ENCODE data around the gene GALNT10. TPM values are rescaled to one million over a fixed set of nuclear protein-coding genes. Genes with fewer than 3 reads are reported as not detected.

GALNT10 gene
- total RNA-seq, 1 experiment from 2014 or later = 27.8 TPM

- TF ChIP-seq, protein P1, sequence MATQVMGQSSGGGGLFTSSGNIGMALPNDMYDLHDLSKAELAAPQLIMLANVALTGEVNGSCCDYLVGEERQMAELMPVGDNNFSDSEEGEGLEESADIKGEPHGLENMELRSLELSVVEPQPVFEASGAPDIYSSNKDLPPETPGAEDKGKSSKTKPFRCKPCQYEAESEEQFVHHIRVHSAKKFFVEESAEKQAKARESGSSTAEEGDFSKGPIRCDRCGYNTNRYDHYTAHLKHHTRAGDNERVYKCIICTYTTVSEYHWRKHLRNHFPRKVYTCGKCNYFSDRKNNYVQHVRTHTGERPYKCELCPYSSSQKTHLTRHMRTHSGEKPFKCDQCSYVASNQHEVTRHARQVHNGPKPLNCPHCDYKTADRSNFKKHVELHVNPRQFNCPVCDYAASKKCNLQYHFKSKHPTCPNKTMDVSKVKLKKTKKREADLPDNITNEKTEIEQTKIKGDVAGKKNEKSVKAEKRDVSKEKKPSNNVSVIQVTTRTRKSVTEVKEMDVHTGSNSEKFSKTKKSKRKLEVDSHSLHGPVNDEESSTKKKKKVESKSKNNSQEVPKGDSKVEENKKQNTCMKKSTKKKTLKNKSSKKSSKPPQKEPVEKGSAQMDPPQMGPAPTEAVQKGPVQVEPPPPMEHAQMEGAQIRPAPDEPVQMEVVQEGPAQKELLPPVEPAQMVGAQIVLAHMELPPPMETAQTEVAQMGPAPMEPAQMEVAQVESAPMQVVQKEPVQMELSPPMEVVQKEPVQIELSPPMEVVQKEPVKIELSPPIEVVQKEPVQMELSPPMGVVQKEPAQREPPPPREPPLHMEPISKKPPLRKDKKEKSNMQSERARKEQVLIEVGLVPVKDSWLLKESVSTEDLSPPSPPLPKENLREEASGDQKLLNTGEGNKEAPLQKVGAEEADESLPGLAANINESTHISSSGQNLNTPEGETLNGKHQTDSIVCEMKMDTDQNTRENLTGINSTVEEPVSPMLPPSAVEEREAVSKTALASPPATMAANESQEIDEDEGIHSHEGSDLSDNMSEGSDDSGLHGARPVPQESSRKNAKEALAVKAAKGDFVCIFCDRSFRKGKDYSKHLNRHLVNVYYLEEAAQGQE (IDR thresholded peaks at IDR 0.05; ENCODE audit: low read depth) = no peak
- TF ChIP-seq FOSL1 (IDR thresholded peaks at IDR 0.05; ENCODE audit: low read depth) = no peak
Measured at GRCh38 chr5:154168395-154168794, 22.1 kb upstream of the GALNT10 start (continued).

DNA sequence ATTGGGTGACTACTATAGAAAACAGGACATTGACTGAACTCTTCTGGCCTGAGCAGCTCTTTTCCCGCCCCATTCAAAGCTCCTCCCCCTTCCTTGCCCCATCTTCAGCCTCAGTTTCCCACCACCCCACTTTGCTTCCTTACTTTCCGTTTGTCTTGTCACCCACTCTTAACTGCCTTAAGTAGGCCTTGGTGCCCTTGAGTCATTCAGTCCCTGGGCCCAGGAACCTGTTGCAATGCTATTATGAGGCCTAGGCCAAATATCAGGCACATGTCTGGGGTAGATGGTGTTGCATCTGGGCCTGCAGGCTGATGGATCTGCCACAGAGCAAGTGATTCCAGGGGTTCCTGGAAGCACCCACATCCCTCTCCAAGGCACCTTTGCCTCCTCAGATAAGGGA, 17.7 kb upstream of the GALNT10 start:
- intact Hi-C loops (cut with micrococcal nuclease) = no loop called here
- ATAC-seq (no peak), DNase-seq (ENCODE audit: low read depth, low spot score) (no peak)
- no TSS peak for BruUV-seq (replicated peaks)
- H3K4me2 ChIP-seq (ENCODE audit: low read length) = no peak overlapping the region
- ChIA-PET POLR2A (no interaction called here), RAD21 (ENCODE audit: low non-redundant PET in 1 of 2, low total read pairs in 2 of 2, uncharacterized antibody in 2 of 2, unreplicated experiment in 2 of 2) (no interaction called here), CTCF (no interaction called here)
- no peaks in the 10 kb centered on the region for H3K79me2 ChIP-seq (ENCODE audit: insufficient read depth, low read length)
- no peaks in the 10 kb centered on the region for H3K4me1 ChIP-seq (ENCODE audit: control insufficient read depth in 1 of 2, insufficient read depth in 2 of 2, low read length in 2 of 2)
- no peak overlapping the region for H3K9ac ChIP-seq (ENCODE audit: low read length)
- no peaks in the 10 kb centered on the region for H3K9me3 ChIP-seq (ENCODE audit: control insufficient read depth in 1 of 2, insufficient read depth in 1 of 2, low read depth in 1 of 2, low read length in 2 of 2)
- TF ChIP-seq CBX3 (IDR thresholded peaks at IDR 0.05; ENCODE audit: low read depth) (no peak), SP1 (IDR thresholded peaks at IDR 0.05; ENCODE audit: low read depth) (no peak), RAD21 (IDR thresholded peaks at IDR 0.05; ENCODE audit: low read depth) (no peak)
- TF ChIP-seq, protein P2, sequence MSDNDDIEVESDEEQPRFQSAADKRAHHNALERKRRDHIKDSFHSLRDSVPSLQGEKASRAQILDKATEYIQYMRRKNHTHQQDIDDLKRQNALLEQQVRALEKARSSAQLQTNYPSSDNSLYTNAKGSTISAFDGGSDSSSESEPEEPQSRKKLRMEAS (IDR thresholded peaks at IDR 0.05) = no peak
- no peak overlapping the region for H2AFZ ChIP-seq (ENCODE audit: low read depth, low read length, poor library complexity, severe bottlenecking)
- H4K20me1 ChIP-seq (ENCODE audit: insufficient read depth) = no peaks in the 10 kb centered on the region
- H3K27me3 ChIP-seq (ENCODE audit: insufficient read depth, low read length) = peaks cover under 1% of the 10 kb centered on the region; the same call in 1 of the 2 replicates
- no peak overlapping the region for H3K4me3 ChIP-seq (replicated peaks in 1 of 2; ENCODE audit: low read depth in 1 of 2, low read length in 2 of 2)
- no peak overlapping the region for H3K27ac ChIP-seq (ENCODE audit: low read depth, low read length)
- H3K9me2 ChIP-seq (ENCODE audit: insufficient read depth) = no peaks in the 10 kb centered on the region
- H3K36me3 ChIP-seq (ENCODE audit: control insufficient read depth in 1 of 2, insufficient read depth in 2 of 2, low read length in 2 of 2) = no peaks in the 10 kb centered on the region

Measured in HCT116 (cell line).